Left renal cortex interstitium (tissue), 4 donors: ENCODE data around the gene SNX4. TPM values are rescaled to one million over a fixed set of nuclear protein-coding genes. Genes with fewer than 3 reads are reported as not detected.
A peak's percentile ranks its signal among the peaks of the same experiment; 100 is the strongest.
"Not testable (repeated sequence)": the region's sequence is repeated elsewhere in the genome, so short reads cannot be mapped to it uniquely, and the experiment has no call there.

Experiments used
- DNase-seq, 4 donors: peaks; one replicate each; pipeline ENCODE4 v3.0.0-alpha.2; 2013; ENCODE audit warnings: low read depth in 4 of 4, low spot score in 2 of 4, missing footprints in 1 of 4
- polyA plus RNA-seq, 4 donors: library from polyadenylated mRNA; unstranded; fragments of 120-200 nt; gene quantifications; one replicate each; pipeline ENCODE4 v1.2.1, GENCODE V29; 2013; ENCODE audit not compliant: insufficient read length in 4 of 4

Gene SNX4
- polyA plus RNA-seq: 10 to 100 TPM; 60.1 to 79.0 (median 71.0) TPM

DNA sequence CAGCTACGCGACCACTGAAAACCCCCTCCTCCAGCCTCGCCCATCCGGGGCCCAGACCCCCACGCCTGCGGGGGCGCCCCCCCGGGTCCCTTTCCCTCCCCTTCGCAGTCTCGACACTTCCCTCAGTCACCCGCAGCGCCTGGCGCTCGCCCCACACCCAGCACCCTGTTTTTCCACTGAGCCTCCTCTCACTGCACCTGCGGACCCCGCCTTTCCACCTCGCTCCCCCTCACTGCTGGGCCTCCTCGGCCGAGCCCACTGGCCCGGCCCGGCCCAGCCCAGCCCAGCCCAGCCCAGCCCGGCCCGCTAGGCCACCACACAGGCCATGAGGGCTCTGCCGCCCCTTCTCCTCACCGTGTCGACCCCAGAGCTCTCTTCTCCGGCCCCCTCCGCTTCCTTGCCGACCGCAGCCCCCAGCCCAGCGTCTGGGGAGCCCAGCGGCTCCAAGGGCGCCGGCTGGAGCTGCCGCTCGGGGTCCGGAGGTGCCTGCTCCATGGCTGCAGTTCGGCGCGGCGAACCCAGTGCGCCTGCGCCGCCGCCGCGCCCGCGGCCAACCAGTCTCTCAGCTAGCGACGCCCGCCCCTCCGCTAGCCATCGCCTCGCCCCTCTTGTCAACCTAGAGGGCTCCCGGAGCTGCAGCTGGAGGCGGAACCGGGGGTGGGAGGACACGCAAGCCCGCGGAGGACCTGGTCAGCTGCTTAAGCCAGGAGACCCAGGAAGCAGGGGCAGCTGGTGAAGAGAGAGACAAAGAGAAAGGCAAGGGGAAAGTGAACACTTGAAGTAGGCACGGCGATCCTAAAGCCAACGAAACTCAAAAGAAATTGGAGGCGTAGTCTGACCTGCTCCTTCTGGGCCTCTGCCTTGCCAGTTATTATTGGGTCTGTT lies at the start of gene SNX4:
SNX4 (minus strand) TSS at position 525 of the 885 bp plus-strand sequence; CDS start at position 495, 30 bp downstream.
- peak; percentile 69 to 89 (median 78) for DNase-seq

DNA sequence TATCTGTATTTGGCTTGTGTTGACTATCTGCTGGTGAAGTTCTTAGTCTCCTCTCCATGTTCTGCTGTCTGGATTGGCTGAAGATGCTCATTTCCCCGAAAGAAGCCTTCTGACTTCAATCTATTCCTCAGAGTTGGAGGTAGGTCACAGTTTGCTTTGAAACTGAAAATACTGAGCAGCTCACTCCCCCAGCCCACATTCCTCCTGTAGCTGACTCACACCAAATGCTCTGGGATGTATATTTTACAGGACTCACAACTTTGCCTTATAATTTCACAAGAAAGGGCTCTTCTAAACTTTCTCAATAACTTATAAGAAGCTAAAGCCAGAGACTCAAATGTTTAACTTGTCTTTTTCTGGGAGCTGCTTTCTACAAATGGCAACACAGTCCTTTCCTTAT lies 36.3 kb upstream of the SNX4 start:
- no peak for DNase-seq

GRCh38 chr3:125552401-125552800 lies 32.4 kb upstream of the SNX4 start:
- DNase-seq: no peak

DNA sequence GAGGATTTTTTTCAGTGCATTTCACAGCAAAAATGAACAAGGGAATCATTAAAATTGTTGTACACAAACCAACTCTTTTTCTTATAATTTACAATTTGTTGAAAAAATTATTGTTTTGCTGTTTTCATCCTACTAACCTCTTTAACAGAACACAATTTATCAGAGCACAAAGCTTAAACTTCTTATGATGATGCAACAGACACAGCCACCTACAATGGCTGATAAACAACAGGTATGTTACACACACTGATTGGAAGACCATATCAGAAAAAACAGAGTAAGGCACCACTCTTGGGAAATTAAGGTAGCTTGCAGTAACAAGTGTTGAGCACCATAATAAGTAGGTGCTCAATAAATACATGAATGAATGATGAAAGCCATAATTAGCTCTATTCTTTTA lies 8.9 kb upstream of the SNX4 start:
- DNase-seq: no peak

GRCh38 chr3:125525153-125525552 lies 5.2 kb upstream of the SNX4 start:
- DNase-seq: no peak

GRCh38 chr3:125520563-125520919 lies 539 bp upstream of the SNX4 start:
- not testable (repeated sequence) for DNase-seq

- no peak for DNase-seq
These were observed 4.6 kb downstream of the SNX4 start for GRCh38 chr3:125515421-125515820.

DNA sequence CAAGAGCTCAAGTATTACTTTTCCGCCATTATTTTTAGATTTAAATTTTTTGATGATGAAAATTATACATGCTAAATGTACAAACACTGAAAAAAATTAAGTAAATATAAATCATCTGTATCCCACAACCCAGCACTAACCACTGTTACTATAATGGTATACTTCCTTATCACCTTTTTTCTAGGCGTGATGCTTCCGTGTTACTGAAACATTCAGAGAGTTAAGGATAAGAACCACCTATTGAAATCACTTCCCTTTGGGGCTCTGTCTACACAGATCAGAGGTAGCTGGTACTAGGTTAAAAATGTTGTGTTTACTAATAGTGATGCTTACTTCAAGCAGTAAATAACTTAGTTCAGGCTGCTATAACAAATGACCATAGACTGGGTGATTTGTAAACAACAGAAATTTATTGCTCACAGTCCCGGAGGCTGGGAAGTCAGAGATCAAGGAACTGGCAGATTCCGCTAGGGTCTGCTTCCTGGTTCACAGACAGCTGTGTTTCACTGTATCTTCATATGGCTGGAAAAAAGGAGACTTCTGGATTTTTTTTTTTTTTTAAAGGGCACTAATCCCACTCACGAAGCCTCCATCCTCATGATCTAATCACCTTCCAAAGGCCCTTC lies 6.4 kb downstream of the SNX4 start:
- no peak for DNase-seq

- no peak for DNase-seq
These were observed 7.7 kb downstream of the SNX4 start for GRCh38 chr3:125512135-125512920.

DNA sequence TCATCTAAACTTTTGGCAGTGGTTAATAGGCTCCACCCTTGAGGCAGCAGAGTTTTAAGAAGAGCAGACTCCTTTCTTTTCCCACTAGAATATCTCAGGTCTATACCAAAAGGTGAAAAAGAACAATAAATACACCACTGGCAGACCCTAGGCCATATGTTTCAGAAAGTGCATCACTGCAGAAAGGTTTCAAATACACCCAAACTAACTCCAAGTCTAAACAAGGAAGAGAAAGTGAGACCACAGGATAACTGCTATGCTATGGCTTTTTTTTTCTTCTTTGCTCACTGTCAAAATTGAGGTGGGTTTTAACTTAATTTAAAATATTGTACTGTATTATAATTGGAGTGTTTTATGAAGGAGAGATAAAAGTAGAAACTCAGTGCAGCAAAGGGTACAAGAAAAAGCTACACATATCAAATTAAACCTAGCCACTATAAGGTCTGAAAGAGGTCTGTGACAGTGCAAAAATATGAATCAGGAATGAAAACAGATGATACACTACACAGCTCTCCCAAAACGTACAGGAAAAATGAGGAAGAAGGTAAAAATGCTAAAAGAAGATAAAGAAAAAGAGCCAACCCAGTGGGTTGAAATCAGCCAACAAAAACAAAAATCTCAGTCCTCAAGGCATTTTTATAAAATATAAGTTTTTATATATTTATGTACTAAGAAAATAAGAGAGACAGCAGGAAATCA lies 8.4 kb downstream of the SNX4 start:
- DNase-seq: no peak

DNA sequence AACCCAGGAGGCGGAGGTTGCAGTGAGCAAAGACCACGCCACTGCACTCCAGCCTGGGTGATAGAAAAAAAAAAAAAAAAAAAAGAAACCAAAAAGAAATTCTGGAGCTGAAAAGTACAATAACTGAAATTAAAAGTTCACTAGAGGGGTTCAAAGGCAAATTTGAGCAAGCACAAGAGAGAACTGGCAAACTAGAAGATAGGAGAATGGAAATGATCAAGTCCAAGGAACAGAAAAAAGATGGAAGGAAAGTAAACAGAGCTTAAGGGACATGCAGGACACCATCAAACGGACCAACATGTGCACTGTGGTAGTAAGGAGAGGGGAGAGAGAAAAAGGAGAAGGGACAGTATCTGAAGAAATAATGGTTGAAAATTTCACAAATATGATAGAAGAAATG lies 12.9 kb downstream of the SNX4 start:
- no peak for DNase-seq

- no peak for DNase-seq
These were observed 21.4 kb downstream of the SNX4 start for GRCh38 chr3:125498630-125499029.

DNA sequence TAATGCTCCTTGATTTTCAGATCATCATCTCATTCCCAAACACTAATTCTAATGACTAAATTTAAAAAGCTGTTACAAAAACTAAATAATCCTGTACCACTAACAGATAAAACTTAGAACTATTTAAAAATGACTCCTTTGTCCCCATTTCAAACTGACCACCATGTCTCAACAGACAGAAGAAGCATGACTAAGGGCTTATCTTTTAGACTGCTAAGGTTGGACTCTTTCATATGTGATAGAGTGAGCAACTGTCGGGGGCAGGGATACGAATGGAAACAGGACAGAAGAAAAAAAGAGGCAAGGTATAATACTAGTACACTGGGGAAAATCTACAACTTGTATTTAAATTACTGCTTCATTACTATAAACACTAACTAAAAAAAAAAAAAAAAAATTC lies 23.3 kb downstream of the SNX4 start:
- no peak for DNase-seq

DNA sequence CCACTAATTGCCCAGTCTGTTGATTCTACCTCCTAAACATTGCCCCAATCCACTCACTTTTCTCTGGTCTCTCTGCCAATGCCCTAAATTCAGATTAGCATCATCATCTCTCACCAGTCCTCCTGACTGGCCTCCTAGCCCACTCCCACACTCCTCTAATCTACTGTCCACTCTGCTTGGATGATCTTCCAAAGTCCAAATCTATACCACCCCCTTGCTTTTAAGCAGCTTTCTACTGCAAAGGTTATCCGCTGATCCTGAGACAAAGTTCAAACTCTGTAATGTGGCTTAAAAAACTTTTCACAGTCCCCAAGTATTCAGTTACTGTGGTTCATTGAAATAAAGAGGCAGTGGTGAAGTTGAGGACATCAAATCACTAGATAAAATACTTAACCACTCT lies 37.6 kb downstream of the SNX4 start:
- peak in 1 of 4 donors; percentile 2 for DNase-seq

DNA sequence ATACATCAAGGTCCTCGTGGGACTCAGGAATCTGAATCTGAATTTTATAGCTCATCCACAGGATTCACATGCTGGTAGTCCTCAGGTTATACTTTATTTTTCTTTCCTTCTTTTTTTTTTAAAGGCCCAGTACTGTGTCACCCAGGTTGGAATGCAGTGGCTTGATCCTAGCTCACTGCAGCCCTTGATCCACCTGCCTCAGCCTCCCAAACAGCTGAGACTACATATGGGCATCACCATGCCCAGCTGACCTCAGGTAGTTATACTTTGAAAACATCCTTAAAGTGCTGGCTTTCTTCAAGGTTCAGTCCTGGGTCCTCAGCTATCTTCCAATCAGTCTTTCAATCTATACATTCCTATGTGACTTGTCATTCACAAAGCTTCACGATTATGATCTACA lies 38.2 kb downstream of the SNX4 start:
- DNase-seq: no peak

DNA sequence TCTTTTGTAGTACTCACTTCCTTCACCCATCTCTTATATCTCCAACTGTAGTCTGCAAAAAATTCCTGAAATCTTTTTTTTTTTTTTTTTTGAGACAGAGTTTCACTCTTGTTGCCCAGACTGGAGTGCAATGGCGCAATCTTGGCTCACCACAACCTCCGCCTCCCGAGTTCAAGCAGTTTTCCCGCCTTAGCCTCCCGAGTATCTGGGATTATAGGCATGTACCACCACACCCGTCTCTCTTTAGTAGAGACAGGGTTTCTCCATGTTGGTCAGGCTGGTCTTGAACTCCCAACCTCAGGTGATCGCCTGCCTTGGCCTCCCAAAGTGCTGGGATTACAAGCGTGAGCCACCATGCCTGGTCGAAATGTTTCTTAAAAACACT lies 38.6 kb downstream of the SNX4 start:
- DNase-seq: not testable (repeated sequence)

DNA sequence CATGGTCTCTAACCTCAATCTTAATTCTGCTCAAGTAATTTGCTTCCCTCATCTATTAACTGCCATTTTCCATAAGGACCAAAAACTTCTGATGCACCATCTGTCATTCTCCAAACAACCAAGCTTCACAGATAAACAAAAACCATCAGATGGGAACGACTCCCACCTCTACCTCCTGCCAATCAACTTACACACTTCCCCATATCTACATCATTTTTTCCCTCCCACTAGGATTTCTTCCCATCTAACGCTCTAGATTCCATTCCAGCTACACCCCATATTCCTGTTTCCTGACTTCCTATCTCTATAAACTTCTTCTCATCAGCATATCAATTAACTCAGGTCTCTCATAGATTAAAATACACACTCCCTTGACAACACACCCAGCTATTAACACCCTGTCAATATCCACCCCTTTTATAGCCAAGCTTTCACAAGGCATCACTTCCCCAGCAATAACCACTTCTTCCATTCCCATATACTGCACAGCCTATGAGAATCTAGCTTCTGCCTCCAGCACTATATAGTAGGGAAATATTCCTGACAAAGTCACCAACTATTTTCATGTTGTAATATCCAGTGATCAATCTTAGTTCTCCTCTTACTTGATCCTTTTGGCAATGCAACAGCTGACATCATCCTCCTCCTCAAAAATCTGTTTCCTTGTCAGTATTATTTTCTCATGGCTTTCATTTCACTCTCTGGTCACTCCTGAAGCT lies 39.2 kb downstream of the SNX4 start:
- DNase-seq: no peak

GRCh38 chr3:125479091-125479490 lies 40.9 kb downstream of the SNX4 start:
- DNase-seq: no peak

DNA sequence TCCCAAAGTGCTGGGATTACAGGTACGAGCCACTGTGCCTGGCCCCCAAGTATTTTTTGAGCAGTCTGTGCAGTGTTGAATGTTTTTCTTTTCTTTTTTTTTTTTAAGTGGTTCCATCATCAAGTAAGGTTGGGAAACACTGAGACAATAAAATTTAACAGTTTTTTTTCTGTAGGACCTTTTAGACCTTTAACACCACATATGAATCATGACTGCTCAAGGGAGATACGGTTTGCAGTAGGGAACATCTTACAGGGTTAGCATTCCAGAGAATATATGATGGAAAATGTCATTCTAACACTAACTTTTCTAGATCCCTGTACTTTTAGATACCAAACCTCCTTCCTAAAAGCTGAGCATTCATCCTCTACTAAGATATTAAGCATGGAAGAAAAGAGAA lies 41.7 kb downstream of the SNX4 start:
- no peak for DNase-seq

DNA sequence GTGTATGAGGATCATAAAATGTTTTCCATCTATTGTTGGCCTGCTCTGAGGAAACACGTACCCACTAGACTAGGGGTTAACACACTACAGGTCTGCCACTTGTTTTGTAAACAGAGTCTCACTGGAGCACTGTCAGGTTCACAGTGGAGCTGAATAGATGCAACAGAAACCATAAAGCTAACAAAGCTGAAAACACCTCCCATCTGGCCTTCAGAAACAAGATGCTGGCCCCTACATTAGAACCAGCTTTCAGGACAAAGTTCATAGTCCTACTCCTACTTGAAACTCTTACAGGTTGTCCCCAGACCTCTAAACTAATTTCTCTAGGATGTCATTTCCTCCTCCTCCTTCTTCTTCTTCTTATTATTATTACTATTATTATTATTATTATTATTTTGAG lies 42.3 kb downstream of the SNX4 start:
- no peak for DNase-seq
